Measurements from ENCODE around the gene ROBO1.

DNA sequence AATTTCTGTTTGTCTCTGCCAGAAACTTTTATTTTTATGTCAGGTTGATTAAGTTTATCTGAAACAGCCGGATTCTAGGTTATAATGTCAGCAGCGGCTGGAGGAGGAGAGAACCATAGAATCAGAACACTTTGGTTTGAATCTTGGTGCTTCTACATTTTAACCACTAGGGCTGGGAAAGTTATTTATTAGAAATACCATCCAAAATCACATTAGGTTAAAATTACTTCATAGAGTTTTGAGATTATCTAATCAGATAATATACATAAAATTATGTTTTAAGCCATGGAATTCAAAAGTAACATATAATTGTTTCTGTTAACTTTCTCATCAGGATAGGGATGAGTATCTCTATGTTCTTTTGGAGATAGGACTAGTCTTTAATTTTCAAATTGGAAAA, 502.9 kb downstream of the ROBO1 start:
- TF ChIP-seq, protein P1, sequence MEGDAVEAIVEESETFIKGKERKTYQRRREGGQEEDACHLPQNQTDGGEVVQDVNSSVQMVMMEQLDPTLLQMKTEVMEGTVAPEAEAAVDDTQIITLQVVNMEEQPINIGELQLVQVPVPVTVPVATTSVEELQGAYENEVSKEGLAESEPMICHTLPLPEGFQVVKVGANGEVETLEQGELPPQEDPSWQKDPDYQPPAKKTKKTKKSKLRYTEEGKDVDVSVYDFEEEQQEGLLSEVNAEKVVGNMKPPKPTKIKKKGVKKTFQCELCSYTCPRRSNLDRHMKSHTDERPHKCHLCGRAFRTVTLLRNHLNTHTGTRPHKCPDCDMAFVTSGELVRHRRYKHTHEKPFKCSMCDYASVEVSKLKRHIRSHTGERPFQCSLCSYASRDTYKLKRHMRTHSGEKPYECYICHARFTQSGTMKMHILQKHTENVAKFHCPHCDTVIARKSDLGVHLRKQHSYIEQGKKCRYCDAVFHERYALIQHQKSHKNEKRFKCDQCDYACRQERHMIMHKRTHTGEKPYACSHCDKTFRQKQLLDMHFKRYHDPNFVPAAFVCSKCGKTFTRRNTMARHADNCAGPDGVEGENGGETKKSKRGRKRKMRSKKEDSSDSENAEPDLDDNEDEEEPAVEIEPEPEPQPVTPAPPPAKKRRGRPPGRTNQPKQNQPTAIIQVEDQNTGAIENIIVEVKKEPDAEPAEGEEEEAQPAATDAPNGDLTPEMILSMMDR (IDR thresholded peaks at IDR 0.05) = no peak
- no peak for TF ChIP-seq POLR2A (IDR thresholded peaks at IDR 0.05)

Data from right lobe of liver (tissue), 4 donors.